ENCODE results near the gene TAS2R40.
"Not testable (repeated sequence)": the region's sequence is repeated elsewhere in the genome, so short reads cannot be mapped to it uniquely, and the experiment has no call there.

The TAS2R40 gene

DNA sequence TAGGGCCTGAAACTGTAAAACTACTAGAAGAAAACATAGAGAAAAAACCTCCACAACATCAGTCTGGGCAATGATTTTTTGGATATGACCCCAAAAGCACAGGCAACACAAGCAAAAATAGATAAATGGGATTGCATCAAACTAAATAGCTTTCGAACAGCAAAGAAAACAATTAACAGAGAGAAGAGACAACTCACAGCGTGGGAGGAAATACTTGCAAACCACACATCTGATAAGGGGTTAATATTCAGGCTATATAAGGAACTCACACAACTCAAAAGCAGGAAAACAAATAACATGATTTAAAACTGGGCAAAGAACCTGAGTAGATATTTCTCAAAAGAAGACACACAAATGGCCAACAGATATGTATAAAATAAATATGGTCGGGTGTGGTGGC lies 33.7 kb downstream of the TAS2R40 start:
- no peak for DNase-seq

GRCh38 chr7:143256325-143256724 lies 34.5 kb downstream of the TAS2R40 start:
- no peak for DNase-seq

DNA sequence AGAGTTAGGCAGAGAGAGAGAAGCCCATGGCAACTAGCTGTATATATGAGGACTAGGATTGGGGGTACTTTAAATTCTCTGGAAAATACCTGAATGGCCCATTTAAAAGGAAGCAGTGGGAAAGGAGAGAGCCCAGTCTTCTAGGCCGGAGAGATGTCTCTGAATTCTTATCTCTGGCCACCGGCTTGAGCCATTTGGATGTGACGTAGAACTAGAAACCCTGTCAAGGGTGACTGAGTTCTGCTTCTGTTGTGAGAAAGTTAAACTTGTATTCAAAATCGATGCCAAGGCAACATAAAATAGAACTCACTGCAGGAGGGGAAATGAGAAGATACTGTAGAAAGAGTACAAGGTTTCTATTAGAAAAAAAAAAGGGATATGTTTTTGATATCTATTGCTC lies 35.1 kb downstream of the TAS2R40 start:
- DNase-seq, result no peak

DNA sequence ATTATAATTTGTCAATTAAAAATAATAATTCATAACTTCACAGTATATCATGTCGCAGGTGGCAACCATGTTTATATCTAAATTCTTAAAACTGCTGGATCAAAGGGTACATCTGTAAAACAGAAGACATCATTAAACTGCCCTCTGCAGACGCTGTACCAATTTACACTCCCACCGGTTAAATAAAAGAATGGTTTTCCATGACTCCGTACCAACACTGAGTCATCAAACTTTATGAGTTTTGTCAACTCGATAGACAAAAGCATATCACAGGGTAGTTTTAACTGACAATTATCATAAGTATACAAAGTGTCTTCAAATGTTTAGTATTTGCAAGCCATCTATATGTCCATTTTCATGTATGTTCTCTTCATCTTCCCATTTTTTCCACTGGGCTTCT lies 35.7 kb downstream of the TAS2R40 start:
- no peak for DNase-seq

DNA sequence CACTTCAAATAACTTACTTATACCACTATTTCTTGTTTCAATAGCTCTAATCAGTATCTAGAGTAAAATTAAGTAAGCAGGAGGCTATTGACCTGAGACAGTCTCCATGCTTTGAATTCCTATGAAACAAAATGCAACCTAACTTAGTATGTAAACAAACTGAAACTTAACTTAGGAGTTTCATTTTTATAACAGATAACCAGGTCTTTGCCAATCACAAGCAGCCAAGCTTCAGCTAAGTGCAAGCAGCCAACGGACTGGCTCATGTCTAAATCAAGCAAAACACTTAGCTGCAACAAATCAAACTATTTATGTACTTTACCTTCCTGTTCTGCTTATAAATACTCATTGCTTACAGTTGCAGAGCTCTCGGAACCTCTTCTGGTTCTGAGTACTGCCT lies 37.0 kb downstream of the TAS2R40 start:
- DNase-seq, result no peak

DNA sequence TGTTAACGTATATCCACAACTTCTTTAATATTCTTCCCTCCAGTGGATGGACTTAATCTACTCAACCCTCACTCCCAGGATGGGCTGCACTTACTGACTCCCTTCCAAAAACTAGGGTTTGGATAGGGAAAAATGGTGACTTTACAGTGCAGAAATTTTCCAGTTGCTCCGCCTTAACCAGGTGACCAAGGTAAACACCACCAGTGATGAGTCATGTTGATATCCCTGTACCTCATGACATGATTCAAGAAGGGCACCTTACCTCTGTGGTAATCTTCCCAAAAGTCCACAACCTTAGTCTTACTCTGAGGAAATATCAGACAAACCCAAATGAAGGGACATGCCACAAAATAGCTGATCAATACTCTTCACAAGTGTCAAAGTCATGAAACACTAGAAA lies 37.9 kb downstream of the TAS2R40 start:
- DNase-seq, result no peak

GRCh38 chr7:143261901-143262300 lies 40.1 kb downstream of the TAS2R40 start:
- DNase-seq, result no peak

DNA sequence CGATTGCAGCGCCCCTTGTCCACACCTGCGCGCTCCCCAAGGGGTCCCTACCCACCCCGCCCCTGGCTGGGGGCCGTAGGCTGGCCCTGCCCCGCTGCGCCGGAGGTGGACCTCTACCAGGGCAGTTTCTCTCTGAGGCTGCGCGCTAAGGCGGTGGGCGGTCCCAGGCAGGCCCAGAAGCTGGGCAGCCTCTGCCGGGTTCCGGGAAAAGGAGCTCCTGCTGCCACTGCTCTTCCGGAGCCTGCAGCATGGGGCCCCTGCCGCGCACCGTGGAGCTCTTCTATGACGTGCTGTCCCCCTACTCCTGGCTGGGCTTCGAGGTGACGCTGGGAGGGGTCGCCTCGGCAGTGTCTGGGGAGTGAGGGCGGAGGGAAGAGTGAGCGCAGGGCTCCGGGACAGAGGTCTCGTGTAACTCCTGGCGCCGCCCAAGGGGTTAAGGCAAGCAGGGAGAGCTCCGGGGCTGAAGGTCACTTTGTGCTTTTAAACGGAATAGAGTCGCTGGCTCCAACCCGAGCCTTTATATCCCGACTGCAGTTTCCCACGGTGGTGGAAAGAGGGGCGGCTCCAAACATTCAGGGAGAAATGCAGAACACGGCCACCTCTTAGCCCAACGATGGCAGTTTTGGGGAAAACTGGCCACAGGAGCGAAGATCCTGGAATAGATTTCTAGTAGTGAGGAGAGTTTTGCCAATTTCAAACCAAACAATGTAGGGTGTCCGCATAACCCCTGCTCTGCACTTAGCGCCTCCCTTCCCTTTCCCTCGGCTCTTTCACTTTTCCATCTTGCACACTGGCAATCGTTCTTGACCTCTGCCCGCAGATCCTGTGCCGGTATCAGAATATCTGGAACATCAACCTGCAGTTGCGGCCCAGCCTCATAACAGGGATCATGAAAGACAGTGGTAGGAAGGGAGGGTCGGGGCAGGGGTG lies 41.7 kb downstream of the TAS2R40 start, which contains the start of gene GSTK1:
GSTK1 (plus strand) TSS at position 176 of the 930 bp plus-strand sequence; CDS start at position 249, 73 bp downstream.
- peak; percentile 65 for DNase-seq

DNA sequence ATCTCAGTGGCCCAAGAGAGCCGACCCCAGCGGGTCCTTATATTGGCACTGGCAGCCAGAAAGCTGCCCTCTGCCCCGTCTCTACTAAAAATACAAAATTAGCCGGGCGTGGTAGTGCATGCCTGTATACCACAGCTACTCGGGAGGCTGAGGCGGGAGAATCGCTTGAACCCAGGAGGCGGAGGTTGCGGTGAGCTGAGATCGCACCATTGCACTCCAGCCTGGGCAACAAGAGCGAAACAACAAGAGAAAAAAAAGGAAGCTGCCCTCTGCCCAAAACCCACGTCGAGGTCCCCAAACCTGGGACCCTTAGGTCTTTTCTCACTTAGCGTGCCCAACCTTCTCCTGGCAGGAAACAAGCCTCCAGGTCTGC lies 42.3 kb downstream of the TAS2R40 start:
- not testable (repeated sequence) for DNase-seq

DNA sequence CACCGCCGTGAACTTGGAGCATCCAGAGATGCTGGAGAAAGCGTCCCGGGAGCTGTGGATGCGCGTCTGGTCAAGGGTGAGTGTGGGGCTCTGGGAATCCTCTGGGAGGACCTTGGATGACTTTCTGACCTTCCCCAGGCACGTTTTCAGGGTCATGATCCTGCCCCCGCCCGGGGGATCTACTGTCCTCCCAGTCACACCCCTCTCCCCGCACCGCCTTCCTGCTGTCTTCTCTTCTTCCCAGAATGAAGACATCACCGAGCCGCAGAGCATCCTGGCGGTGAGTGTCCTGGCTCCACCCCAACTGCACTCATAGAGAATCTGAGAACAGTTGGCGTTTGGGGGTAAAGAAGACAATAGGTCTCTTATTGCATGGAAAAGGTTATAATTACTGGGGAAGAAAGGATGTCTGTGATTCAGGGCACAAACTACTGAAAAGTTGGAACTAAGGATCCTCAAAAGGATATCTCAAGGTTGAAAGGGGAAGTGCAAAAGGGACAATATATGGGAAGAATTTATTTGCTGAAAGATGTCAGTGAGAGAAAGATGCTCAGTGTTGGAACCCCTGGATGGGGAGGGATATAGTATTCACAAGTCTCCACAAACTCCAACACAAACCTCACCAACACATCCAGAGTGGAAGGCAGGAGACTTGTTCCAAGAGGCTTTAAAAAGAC lies 43.3 kb downstream of the TAS2R40 start:
- no peak for DNase-seq

DNA sequence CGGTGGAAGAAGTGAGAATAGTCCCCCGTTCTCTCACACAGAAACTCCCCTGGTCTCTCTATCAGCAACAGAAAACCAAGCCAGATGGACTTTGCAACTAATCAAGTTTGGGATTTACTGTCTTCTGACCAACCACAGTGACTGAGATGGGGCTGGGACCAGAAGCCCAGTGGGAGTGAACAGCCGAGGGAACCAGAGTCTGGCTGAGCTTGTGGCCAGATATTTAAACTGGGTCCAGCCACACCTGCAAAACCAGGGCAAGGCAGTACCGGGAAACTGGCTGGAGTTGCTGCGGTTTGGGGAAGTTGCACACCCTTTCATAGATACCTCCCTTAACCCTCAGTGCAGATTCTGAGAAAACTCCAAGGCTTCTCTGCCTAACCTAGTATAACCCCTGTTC lies 47.4 kb downstream of the TAS2R40 start:
- no peak for DNase-seq

GRCh38 chr7:143271240-143271639 lies 49.4 kb downstream of the TAS2R40 start:
- no peak for DNase-seq

All from NCI-H774 (cell line).